SK-N-SH (cell line): Measurements from ENCODE around the gene ASB5.

Source experiments
- GABPA ChIP-seq: IDR thresholded peaks from 2 replicates; pipeline ENCODE4 v1.4.0; 2012; ENCODE audit warnings: low read depth, mild to moderate bottlenecking
- RAD21 ChIP-seq: IDR thresholded peaks from 2 replicates; pipeline ENCODE4 v1.6.1; 2012; ENCODE audit warnings: mild to moderate bottlenecking, low read length
- RXRA ChIP-seq: IDR thresholded peaks from 2 replicates; pipeline ENCODE4 v1.4.0; 2012; ENCODE audit warnings: low read depth, mild to moderate bottlenecking, borderline replicate concordance

DNA sequence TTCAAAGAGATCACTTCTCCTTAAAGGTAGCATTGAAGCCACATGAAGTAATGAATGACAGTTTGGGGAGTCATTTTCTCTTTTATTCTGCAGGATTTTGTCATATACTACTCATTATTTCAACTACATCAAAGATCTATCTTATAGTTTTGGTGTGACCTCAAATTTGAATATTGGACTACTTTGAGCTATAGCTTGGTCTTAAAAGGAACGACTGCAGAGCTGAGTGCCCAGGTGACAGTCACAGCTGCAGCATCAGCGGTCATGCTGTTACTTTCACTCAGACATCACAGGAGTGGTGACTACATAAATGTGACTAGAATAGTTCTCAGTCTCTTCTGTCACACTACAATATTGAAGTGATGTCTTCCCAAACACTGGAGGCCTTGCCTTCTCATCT lies 40.0 kb upstream of the ASB5 start:
- TF ChIP-seq RXRA (no peak), RAD21 (no peak), GABPA (no peak)
